Neural crest cell (in vitro differentiated cells): ENCODE results near the gene GALNT18. TPM values are rescaled to one million over a fixed set of nuclear protein-coding genes. Genes with fewer than 3 reads are reported as not detected.
"Not testable (repeated sequence)": the region's sequence is repeated elsewhere in the genome, so short reads cannot be mapped to it uniquely, and the experiment has no call there.

Experiments
- DNase-seq: peaks from one replicate; pipeline ENCODE4 v3.0.0; 2021; ENCODE audit warnings: low read depth, mixed read lengths, low spot score
- H3K27ac Mint-ChIP-seq: one replicate; pipeline ENCODE4 v1.8.0; 2021; ENCODE audit warnings: mild to moderate bottlenecking, mixed read lengths; ENCODE audit not compliant: unreplicated experiment
- H3K27me3 Mint-ChIP-seq: 2 replicates; pipeline ENCODE4 v1.8.0; 2021; ENCODE audit warnings: low read depth, mild to moderate bottlenecking, mixed read lengths
- H3K36me3 Mint-ChIP-seq: 2 replicates; pipeline ENCODE4 v1.8.0; 2021; ENCODE audit warnings: low read depth, mild to moderate bottlenecking, mixed read lengths
- H3K4me1 Mint-ChIP-seq: 2 replicates; pipeline ENCODE4 v1.8.0; 2021; ENCODE audit warnings: mixed read lengths
- H3K4me3 Mint-ChIP-seq: one replicate; pipeline ENCODE4 v1.8.0; 2021; ENCODE audit warnings: mild to moderate bottlenecking, mixed read lengths
- H3K9me3 Mint-ChIP-seq: 2 replicates; pipeline ENCODE4 v1.8.0; 2021; ENCODE audit warnings: mixed read lengths
- CTCF ChIP-seq: fragments of 200-600 bp; sonication (generic); conservative IDR thresholded peaks from 2 replicates; pipeline ENCODE4 v1.5.0; 2021; ENCODE audit warnings: antibody characterized with exemption, mild to moderate bottlenecking
- total RNA-seq: library from RNA; stranded (reverse); gene quantifications from 2 replicates; pipeline ENCODE4 v1.2.1, GENCODE V29; 2021

The GALNT18 gene
- total RNA-seq, 1 donor from 2014 or later = 2.8 TPM

GRCh38 chr11:11359611-11360010 lies 262.2 kb downstream of the GALNT18 start:
- H3K36me3 Mint-ChIP-seq = no peaks in the 10 kb centered on the region
- H3K9me3 Mint-ChIP-seq = no peaks in the 10 kb centered on the region
- peak overlapping the region; percentile 58 for H3K27ac Mint-ChIP-seq
- no peak for TF ChIP-seq CTCF
- DNase-seq = no peak
- no peaks in the 10 kb centered on the region for H3K4me1 Mint-ChIP-seq
- no peak overlapping the region for H3K4me3 Mint-ChIP-seq
- no peaks in the 10 kb centered on the region for H3K27me3 Mint-ChIP-seq

GRCh38 chr11:11356842-11357241 lies 265.0 kb downstream of the GALNT18 start:
- no peaks in the 10 kb centered on the region for H3K4me1 Mint-ChIP-seq
- no peak overlapping the region for H3K27ac Mint-ChIP-seq
- no peaks in the 10 kb centered on the region for H3K36me3 Mint-ChIP-seq
- no peaks in the 10 kb centered on the region for H3K9me3 Mint-ChIP-seq
- TF ChIP-seq CTCF = no peak
- H3K27me3 Mint-ChIP-seq = no peaks in the 10 kb centered on the region
- no peak for DNase-seq
- H3K4me3 Mint-ChIP-seq = no peak overlapping the region

GRCh38 chr11:11352878-11353277 lies 268.9 kb downstream of the GALNT18 start, which contains the start of gene CSNK2A3:
Gene CSNK2A3 (minus strand): TSS chr11:11353250. CDS start chr11:11353119, 131 bp downstream.
- not testable (repeated sequence) for H3K4me1 Mint-ChIP-seq, H3K36me3 Mint-ChIP-seq, H3K9me3 Mint-ChIP-seq, H3K4me3 Mint-ChIP-seq, DNase-seq, H3K27me3 Mint-ChIP-seq, H3K27ac Mint-ChIP-seq

GRCh38 chr11:11351851-11352250 lies 270.0 kb downstream of the GALNT18 start:
- not testable (repeated sequence) for H3K27ac Mint-ChIP-seq, H3K4me1 Mint-ChIP-seq, DNase-seq, H3K4me3 Mint-ChIP-seq, H3K9me3 Mint-ChIP-seq, H3K27me3 Mint-ChIP-seq, H3K36me3 Mint-ChIP-seq

- Mint-ChIP-seq H3K27ac (no peak overlapping the region), H3K9me3 (no peaks in the 10 kb centered on the region)
Observed at GRCh38 chr11:11351042-11351586, 270.7 kb downstream of the GALNT18 start.

GRCh38 chr11:11349870-11350337 lies 271.9 kb downstream of the GALNT18 start:
- Mint-ChIP-seq H3K36me3 (no peaks in the 10 kb centered on the region), H3K27me3 (no peaks in the 10 kb centered on the region), H3K4me1 (peaks cover 4% of the 10 kb centered on the region), H3K4me3 (no peak overlapping the region), H3K9me3 (no peaks in the 10 kb centered on the region), H3K27ac (no peak overlapping the region)
- DNase-seq = no peak
- no peak for TF ChIP-seq CTCF

More at GRCh38 chr11:11351042-11351586, 270.7 kb downstream of the GALNT18 start:
- Mint-ChIP-seq H3K4me1 (peaks cover 4% of the 10 kb centered on the region), H3K27me3 (no peaks in the 10 kb centered on the region), H3K36me3 (no peaks in the 10 kb centered on the region), H3K4me3 (no peak overlapping the region)
- no peak for TF ChIP-seq CTCF
- DNase-seq = no peak
